ENCODE data around the gene PDE2A.

DNA sequence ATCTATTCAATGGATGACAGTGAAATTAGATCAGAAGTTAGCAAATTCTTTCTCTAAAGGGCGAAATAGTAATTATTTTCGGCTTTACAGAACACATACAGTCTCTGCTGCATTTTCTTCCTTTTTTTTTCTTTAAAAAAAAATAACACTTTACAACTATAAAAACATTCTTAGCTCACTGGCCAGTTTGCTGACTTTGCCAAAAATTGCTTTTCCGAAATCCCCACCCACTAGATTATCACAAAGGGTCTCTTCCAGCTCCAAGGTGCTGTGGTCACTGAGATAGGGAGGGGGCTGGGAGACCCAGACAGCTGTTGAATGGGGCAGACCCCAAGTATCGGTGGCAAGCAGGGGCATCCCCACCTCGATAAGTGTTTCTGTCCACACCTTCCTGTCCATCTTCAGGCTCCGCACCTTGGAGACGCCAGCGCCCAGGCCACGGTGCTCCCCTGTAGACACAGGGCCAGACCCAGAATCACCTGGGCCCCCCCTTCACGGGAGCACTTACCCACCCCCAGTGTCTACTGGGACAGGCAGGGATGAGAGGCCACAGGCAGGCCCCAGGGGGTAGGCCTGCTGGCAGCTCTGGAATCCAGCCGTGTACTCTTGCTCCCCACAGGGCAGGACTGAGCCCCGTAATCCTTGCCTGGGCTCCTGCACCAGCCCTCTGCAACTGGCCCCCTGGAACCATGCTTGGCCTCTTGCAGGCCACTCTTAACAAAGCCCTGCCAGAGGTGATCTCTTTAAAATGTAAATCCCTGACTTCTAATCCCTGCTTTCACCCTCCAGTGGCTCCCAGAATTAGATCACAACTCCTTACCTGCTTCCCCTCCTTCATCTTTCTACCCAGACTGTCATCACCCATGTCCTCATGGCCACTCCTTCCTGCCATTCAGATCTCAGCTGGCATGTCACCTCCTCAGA lies 31.5 kb upstream of the PDE2A start:
- TF ChIP-seq, protein P1, sequence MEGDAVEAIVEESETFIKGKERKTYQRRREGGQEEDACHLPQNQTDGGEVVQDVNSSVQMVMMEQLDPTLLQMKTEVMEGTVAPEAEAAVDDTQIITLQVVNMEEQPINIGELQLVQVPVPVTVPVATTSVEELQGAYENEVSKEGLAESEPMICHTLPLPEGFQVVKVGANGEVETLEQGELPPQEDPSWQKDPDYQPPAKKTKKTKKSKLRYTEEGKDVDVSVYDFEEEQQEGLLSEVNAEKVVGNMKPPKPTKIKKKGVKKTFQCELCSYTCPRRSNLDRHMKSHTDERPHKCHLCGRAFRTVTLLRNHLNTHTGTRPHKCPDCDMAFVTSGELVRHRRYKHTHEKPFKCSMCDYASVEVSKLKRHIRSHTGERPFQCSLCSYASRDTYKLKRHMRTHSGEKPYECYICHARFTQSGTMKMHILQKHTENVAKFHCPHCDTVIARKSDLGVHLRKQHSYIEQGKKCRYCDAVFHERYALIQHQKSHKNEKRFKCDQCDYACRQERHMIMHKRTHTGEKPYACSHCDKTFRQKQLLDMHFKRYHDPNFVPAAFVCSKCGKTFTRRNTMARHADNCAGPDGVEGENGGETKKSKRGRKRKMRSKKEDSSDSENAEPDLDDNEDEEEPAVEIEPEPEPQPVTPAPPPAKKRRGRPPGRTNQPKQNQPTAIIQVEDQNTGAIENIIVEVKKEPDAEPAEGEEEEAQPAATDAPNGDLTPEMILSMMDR (IDR thresholded peaks at IDR 0.05) = no peak
- no peak for TF ChIP-seq POLR2A (IDR thresholded peaks at IDR 0.05)

Data from heart left ventricle (tissue), 13 donors.